Fibroblast of the aortic adventitia (primary cell): ENCODE results near the gene KLHL29. TPM values are rescaled to one million over a fixed set of nuclear protein-coding genes. Genes with fewer than 3 reads are reported as not detected.

Experiments used
- DNase-seq: peaks from one replicate; pipeline ENCODE4 v3.0.0-alpha.2; 2010; ENCODE audit warnings: low read depth
- H3K4me3 ChIP-seq: 2 replicates; pipeline ENCODE4 v1.5.1; 2011; ENCODE audit warnings: low read depth, mild to moderate bottlenecking, control low read depth, low read length, moderate library complexity
- total RNA-seq: library from RNA; depleted of rRNA; stranded (reverse); fragments of >200 nt; gene quantifications from 2 replicates; pipeline ENCODE4 v1.2.3, GENCODE V29; 2012; ENCODE audit warnings: low replicate concordance
- TF ChIP-seq, protein P1 (sequence below): IDR thresholded peaks from 2 replicates; pipeline ENCODE4 v1.5.1; 2011; ENCODE audit warnings: mild to moderate bottlenecking, low read length, control low read depth, inconsistent platforms; ENCODE audit not compliant: insufficient read depth

Gene KLHL29
- total RNA-seq, 1 donor: 4.7 TPM

DNA sequence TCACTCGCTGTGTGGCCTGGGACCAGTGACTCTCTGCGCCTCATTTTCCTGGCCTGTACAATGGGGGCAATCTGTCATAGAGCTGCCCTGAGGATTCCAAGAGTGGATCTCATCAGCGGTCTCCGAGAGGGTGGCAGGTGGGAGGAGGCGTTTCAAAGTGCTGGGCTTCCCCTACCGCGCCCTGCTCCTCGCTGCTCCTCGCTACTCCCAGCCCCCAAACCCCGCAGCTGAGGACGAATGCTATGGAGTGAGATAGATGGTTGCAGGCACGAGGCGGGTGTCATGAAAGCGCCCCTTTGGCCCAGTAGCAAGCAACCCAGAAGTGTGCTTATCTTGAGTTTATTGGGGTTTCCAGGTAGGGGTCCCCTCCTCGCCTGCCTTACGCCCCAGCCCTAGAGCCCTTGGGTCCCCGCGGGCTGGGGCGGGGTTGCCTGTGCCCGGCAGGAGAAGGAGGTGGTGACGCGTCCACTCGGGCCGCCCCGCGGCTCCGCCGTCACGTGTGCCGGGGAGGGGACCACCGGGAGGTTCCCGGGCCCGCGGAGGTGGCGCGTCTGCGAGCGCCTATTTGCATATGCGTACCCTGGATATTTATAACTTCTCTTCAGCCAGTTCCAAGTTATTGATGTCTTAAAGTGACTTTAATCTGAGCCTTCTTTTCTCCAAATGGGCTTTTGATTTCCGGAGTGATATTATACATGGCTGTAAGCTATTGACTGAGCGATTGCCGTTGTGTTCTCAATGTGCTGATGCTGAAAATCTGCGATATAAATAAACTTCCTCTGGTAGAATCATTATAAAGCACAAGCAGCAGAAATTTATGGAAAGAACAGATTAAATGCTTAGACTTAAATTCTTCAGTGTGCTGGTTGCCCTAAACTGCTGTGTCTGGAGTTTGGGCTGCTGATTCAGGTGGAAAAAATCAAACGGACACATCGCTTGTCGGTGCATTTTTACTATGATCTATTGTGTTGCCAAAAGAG lies 278.3 kb downstream of the KLHL29 start:
- no peak for DNase-seq
- TF ChIP-seq, protein P1, sequence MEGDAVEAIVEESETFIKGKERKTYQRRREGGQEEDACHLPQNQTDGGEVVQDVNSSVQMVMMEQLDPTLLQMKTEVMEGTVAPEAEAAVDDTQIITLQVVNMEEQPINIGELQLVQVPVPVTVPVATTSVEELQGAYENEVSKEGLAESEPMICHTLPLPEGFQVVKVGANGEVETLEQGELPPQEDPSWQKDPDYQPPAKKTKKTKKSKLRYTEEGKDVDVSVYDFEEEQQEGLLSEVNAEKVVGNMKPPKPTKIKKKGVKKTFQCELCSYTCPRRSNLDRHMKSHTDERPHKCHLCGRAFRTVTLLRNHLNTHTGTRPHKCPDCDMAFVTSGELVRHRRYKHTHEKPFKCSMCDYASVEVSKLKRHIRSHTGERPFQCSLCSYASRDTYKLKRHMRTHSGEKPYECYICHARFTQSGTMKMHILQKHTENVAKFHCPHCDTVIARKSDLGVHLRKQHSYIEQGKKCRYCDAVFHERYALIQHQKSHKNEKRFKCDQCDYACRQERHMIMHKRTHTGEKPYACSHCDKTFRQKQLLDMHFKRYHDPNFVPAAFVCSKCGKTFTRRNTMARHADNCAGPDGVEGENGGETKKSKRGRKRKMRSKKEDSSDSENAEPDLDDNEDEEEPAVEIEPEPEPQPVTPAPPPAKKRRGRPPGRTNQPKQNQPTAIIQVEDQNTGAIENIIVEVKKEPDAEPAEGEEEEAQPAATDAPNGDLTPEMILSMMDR: no peak
- peak overlapping the region; percentile 9 for H3K4me3 ChIP-seq

DNA sequence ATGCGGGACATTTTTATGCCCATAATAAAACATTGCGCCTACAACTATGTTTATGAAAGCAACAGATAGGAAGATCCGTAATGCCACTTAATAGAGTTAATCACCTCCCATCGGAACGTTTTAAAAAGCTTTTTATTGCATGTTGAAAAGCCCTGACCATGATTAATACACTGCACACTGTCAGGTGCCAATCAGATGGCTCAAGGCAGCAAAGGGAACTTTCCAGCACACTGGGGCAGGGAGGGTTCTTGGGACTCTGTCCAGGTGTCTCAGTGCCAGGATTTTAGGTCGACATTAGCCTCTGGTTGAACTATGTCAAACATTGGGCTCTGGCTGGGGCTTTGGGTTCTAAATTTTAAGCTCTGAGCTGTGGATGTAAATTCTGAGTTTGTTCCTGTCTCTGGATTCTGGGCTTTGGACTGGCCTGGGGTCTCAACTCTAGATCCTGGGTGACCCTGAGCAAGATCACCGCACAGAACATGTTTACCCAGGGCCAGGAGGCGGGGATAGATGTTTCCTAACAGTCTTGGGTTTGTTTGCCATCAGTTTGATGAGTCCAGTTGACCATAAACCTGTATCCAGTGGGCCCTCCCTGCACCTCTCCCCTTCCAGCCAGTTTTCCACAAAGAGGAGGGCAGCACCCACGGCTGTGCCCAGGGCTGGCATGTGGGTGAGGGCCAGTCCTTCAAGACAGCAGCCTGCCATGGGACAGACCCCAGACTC lies 279.2 kb downstream of the KLHL29 start:
- DNase-seq: no peak
- no peak overlapping the region for H3K4me3 ChIP-seq
- TF ChIP-seq, protein P1: no peak

DNA sequence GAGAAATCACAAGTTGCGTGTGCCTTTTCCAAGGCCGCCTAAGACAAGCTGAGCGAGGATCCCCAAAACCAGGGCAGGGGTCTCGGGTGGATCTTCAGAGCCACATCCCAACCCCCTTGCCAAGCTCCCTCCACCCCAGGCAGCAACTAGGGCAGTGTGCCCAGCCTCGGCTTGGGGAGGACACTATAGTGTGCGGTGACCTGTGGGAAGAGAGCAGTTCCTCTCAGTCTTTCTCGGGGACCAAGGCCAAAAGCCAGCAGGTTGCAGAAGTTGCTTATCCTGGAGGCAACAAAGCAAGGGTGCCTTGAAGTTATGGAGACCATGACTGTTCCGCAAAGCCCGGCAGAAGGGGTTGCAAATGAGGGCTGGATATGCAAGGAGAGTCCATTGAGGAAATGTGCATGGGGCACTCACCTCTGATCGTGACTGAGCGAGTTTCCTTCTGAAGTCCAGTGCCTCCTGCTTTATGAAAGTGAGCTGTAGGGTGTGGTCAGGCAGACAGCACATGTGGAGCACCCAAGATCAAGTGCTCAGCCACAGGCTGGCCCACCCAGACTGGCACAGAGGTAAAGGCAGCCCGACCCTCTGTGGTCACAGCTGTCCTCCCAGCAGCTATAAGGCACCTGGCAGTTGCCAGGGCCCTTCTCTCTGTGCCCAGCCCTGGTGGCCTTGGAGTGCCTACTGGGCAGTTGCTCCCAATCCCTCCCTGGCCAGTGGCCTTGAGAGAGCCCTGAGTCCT lies 281.4 kb downstream of the KLHL29 start:
- H3K4me3 ChIP-seq: no peak overlapping the region
- TF ChIP-seq, protein P1: no peak
- DNase-seq: no peak

DNA sequence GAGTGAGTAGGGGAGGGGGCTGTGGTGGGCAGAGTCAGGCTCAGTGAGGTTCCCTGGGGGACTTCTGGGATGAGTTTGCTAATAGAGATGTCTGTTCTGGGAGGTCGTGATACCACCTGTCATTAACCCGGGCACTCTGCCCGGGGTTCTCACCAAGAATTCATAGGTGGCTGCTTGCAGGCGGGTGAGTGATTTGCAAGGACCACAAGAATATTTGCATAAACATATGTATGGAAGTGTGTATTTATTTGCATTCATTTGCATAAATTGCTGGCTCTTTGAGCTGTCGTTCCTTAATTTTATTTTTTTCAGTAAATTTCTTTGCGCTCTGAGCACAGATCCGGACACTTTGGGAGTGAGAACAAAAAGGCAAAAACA lies 282.0 kb downstream of the KLHL29 start:
- H3K4me3 ChIP-seq: no peak overlapping the region
- no peak for DNase-seq
- TF ChIP-seq, protein P1: no peak

DNA sequence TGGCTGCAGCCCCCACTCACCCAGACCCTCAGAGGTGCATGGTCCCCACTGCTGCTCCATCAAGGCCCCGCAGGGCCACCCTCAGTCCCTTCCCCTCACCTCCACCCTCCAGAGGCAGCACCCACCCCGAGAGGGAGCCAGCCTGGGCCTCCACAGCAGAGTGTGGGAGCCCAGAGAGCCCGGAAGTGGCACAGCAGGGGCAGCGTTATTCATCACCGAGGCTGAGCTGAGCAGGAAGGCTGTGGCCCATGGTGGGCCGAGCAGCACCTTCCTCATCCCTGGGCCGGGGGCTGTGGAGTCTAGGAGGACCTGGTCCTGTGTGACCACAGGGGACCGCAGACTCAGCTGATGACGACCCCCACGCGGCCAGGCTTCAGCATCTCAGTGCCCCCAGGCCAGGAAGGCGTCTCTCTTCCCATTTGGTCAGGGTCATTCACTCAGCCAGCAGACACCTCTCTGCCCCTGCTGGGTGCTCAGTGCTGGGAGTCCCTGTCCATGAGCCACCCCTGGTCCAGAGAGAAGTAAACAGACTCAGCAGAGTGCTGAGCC lies 283.9 kb downstream of the KLHL29 start:
- DNase-seq: no peak
- TF ChIP-seq, protein P1: no peak
- no peak overlapping the region for H3K4me3 ChIP-seq

DNA sequence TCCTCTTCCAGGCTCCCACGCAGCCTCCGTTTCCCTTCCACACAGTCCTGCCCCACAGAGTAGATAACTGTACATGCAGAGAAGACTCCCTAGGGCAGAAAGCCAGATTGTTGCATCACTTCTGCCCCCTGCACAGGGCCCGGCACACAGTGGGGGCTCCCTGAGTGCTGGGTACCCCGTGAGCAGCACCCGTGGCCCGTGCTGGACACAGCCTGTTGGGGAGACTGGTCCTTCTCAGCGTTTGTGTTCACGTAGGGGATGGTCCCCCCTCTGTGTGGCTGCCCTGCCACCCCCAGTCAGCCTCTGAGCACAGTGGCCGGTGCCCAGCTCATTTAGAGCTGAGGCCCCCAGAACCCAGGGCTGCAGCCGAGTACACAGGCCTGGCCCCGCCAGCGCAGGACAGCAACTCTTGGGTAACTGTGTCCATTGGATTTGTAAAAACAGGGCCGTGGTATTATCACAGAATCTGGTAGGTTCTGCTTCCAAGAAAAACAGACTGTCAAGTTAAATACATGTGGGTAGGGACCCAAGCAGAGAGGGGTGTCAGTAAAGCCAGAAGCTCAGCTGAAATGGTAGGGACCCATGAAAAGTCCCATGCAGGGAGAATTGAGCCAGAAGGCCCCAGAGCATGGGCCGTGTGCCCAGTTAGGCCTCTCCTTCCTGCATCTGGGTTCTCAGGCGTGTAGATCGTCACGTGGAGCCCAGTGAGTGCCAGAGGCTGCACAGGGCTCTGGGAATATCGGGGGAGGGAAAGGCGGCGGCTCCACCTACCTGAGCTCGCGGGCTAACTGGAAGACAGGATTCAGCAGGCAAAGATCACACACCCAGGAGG lies 284.6 kb downstream of the KLHL29 start:
- no peak overlapping the region for H3K4me3 ChIP-seq
- DNase-seq: peak; percentile 88
- TF ChIP-seq, protein P1: no peak
